PFSK-1 (cell line): Measurements from ENCODE around the gene BNIP5. TPM values are rescaled to one million over a fixed set of nuclear protein-coding genes. Genes with fewer than 3 reads are reported as not detected.

Experiments
- FOXP2 ChIP-seq: optimal IDR thresholded peaks from 2 replicates; pipeline ENCODE3; 2011; ENCODE audit warnings: borderline replicate concordance, control low read depth, inconsistent platforms; ENCODE audit not compliant: insufficient read depth; ENCODE audit errors: extremely low read length, extremely low read depth
- POLR2AphosphoS5 ChIP-seq: IDR thresholded peaks from 2 replicates; pipeline ENCODE4 v1.6.1; 2012; ENCODE audit warnings: low read depth, mild to moderate bottlenecking, control low read depth, low read length, moderate library complexity
- REST ChIP-seq, 2 experiments: IDR thresholded peaks; 2 replicates each; pipeline versions ENCODE4 v1.6.1 to v1.8.0; 2011 to 2012; ENCODE audit warnings: low read depth in 2 of 2, low read length in 2 of 2, control low read depth in 1 of 2, inconsistent platforms in 1 of 2, mild to moderate bottlenecking in 1 of 2, moderate library complexity in 1 of 2; ENCODE audit not compliant: insufficient read depth in 1 of 2
- SIN3A ChIP-seq: IDR thresholded peaks from 2 replicates; pipeline ENCODE4 v1.6.1; 2012; ENCODE audit warnings: mild to moderate bottlenecking, low read length, moderate library complexity, borderline replicate concordance; ENCODE audit not compliant: insufficient read depth
- TAF1 ChIP-seq: IDR thresholded peaks from 2 replicates; pipeline ENCODE4 v1.6.1; 2012; ENCODE audit warnings: low read length, control low read depth, borderline replicate concordance; ENCODE audit not compliant: insufficient read depth
- polyA plus RNA-seq: library from polyadenylated mRNA; unstranded; fragments of >200 nt; gene quantifications from one replicate; pipeline ENCODE4 v1.2.1, GENCODE V29; 2012; ENCODE audit warnings: low read depth, missing spikeins; ENCODE audit not compliant: insufficient read length

BNIP5 gene
- polyA plus RNA-seq, result not detected

- no peak for TF ChIP-seq TAF1
- no peak for TF ChIP-seq SIN3A
- TF ChIP-seq REST (IDR thresholded peaks at IDR 0.05; ENCODE audit: insufficient read depth in 1 of 2, low read depth in 2 of 2, low read length in 2 of 2), result no peak
- TF ChIP-seq FOXP2, result no peak
- TF ChIP-seq POLR2AphosphoS5, result no peak
Observed at GRCh38 chr6:36336779-36337241, at the start of gene BNIP5. Gene BNIP5, minus strand, starts transcription at chr6:36336888. Its CDS starts 6,198 bp downstream, at chr6:36330690.

- TF ChIP-seq POLR2AphosphoS5, result no peak
- TF ChIP-seq TAF1, result no peak
- TF ChIP-seq SIN3A, result no peak
- no peak for TF ChIP-seq FOXP2
- TF ChIP-seq REST (IDR thresholded peaks at IDR 0.05; ENCODE audit: insufficient read depth in 1 of 2, low read depth in 2 of 2, low read length in 2 of 2), result no peak
Observed at GRCh38 chr6:36384095-36384494, 47.4 kb upstream of the BNIP5 start.

- TF ChIP-seq FOXP2, result no peak
Observed at GRCh38 chr6:36383606-36384005, 46.9 kb upstream of the BNIP5 start.

- TF ChIP-seq POLR2AphosphoS5 (no peak), TAF1 (no peak), FOXP2 (no peak), SIN3A (no peak), REST (IDR thresholded peaks at IDR 0.05; ENCODE audit: insufficient read depth in 1 of 2, low read depth in 2 of 2, low read length in 2 of 2) (no peak)
Observed at GRCh38 chr6:36382976-36383375, 46.3 kb upstream of the BNIP5 start.

- no peak for TF ChIP-seq POLR2AphosphoS5
Observed at GRCh38 chr6:36381502-36382389, 45.1 kb upstream of the BNIP5 start.

GRCh38 chr6:36380166-36380565 is 43.5 kb upstream of the BNIP5 start:
- no peak for TF ChIP-seq REST (IDR thresholded peaks at IDR 0.05; ENCODE audit: insufficient read depth in 1 of 2, low read depth in 2 of 2, low read length in 2 of 2)
- no peak for TF ChIP-seq TAF1
- TF ChIP-seq SIN3A, result no peak
